Stimulated activated CD4-positive, alpha-beta T cell treated with anti-CD3 and anti-CD28 coated beads, Interleukin-4, amount 100 ng/mL, for 24 hours (primary cell): ENCODE results near the gene EFNB1.
A peak's percentile ranks its signal among the peaks of the same experiment; 100 is the strongest.

Source experiments
- DNase-seq: peaks from one replicate; pipeline ENCODE4 v3.0.0-alpha.2; 2020

EFNB1 gene

GRCh38 chrX:68827848-68828624 lies 785 bp upstream of the EFNB1 start:
- DNase-seq: peak; percentile 79

DNA sequence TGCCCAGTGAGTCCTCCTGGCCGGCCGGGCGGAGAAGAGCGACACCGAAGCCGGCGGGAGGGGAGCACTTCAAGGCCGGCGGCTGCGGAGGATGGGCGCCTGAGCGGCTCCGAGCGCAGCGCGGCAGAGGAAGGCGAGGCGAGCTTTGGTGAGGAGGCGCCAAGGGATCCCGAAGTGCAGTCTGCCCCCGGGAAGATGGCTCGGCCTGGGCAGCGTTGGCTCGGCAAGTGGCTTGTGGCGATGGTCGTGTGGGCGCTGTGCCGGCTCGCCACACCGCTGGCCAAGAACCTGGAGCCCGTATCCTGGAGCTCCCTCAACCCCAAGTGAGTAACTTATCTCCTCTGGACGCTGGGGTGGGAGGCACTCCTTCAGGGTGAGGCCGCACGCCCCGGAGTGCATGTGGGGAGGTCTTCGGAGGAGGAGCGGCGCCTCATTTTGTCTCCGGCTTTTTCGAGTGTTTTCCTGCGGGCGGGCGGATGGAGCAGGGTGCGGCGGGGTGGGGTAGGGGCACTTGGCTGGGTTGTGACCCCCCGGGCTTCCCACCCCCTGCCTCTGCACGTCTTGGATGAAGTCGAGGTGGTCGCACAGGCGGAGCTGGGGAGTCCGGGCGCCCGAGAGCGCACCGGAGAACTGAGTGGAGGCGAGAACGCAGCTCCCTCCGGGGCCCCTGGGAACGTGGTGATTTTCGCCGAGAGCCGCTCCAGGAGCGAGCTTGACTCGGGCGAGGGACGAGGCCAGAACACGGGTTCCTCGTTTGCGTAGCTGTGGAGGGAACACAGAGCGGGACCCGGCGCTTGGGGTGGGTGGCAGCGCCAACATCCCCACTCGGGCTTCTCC lies 979 bp downstream of the EFNB1 start:
- DNase-seq: peak; percentile 4

DNA sequence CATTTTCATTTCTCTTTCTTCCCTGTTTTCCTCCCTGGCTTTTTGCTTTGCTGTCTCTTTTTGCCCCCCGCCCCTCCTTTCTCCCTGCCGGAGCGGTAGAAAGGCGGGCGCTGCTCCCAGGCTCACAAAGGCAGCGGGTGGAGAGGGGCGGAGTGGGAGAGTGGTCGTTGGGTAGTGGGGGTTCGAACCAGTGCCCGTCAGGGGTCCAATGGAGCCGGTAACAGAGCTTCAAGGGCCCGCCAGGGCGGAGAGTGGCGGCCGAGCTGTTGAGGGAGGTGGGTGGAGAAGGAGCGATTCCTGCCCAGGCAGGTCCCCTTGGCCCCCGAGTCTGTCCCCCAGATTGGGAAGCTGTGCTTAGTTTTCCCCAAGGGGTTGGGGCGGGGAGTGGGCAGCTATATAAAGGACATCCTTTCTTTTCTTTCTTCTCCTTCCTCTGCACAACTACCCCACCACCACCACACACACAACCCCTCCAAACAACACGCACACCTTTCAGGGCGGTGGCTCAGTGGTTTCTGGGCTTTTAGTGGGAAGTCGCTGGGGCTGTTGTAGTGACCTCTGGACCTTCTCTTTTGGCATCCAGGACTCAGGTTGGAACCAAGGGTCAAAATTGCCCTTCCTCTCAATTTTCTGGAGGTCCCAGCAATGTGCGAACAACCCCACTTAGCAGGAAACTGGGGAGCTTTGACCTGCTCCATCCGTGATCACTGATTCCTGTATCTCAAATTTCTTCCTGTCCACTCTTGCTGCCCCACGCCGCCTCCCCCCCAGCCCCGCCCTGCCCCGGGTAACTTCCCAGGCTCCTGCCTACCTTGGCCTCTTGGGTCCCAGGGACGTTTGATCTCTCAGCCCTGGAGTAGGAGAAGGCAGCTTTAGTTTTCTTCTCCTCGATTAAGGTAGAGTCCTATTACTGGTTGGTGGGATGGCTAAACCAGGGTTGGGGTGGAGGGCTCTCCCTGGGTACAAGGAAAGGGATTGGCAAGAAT lies 1.9 kb downstream of the EFNB1 start:
- DNase-seq: no peak

- no peak for DNase-seq
Observed at GRCh38 chrX:68831405-68832100, 2.7 kb downstream of the EFNB1 start.

DNA sequence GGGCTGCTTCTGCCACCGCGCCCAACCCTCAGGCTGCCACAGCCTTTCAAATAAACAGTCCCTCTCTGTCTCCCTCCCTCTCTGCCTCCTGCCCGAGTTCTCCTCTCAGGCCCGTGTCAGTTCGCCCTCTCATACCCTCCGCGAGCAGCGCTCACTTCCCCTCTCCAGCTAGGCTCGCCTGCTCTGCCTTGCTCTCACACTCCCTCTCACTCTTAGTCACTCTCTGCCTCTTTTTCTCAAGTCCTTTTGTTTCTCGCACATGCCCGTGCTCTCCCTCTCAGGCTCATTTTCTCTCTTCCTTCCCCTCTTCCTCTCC lies 3.2 kb downstream of the EFNB1 start:
- peak; percentile 9 for DNase-seq

- no peak for DNase-seq
Observed at GRCh38 chrX:68832516-68833447, 4.0 kb downstream of the EFNB1 start.

DNA sequence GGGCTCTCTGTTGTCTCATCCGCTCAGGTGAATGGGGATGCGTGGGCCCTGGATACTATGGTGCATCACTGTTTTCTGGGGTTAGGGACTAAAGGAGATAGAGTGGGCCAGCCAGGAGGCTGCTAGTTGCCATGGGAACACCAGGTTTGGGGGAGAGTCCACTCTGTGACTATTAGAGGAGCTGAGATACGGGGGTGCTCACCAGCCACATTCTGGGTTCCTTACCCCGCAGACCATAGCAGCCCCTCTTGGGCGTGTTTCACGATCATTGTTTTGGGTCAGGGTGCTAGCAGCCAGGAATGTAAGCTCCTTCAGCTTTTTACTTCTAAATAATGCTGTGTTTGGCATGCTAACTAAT lies 4.6 kb downstream of the EFNB1 start:
- DNase-seq: no peak

- DNase-seq: no peak
Observed at GRCh38 chrX:68833855-68834331, 5.1 kb downstream of the EFNB1 start.

DNA sequence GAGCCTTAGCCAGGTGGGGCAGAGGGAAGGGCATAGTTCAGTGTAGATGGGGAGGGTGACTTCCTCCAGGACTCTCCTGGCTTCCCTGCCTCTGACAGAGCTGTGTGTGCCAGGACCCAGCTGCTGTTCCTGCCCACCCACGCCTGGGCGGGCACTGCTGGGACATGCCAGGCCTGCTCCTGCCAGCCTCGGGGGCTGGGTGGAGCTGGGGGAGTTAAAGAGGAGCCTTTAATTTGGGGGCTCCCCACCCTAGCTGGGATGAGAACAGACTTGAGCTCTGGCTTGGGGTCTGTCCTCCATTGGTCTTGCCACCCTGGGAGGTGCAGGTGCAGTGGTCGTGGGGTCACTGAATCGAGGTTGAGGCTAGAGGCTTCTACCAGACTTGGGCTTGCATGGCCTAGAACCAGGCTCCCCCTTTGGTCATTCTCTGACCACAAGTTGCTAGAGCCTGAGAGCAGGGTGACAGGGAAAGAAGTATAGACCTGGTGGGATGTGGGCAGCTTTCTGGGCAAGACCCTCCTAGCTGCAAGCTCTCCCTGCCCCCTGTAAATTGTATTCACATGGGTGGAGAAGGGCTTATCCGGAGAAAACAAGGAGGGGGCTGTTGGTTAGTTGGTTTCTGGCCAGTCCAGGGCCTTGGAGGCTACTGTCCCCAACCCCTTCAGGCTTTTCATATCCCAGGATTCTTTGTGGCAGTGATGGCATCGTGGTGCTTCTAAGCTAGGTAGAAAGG lies 5.7 kb downstream of the EFNB1 start:
- DNase-seq: no peak

DNA sequence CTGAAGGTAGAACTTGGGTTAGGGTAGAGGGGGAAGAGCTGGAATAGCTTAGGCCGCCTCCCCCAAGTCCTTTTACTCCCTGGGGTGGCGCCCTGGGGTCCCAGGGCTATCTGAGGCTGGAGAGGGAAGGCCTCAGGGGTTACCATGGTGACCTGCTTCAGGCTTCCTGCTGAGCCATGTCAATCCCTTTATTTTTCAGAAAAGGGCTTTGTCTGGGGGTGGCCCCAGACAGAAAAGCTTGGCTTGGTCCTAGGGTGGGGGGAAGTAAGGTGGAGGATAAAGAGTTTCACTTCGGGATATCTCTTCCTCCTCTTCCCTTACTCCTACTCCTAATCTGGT lies 6.3 kb downstream of the EFNB1 start:
- DNase-seq: no peak

DNA sequence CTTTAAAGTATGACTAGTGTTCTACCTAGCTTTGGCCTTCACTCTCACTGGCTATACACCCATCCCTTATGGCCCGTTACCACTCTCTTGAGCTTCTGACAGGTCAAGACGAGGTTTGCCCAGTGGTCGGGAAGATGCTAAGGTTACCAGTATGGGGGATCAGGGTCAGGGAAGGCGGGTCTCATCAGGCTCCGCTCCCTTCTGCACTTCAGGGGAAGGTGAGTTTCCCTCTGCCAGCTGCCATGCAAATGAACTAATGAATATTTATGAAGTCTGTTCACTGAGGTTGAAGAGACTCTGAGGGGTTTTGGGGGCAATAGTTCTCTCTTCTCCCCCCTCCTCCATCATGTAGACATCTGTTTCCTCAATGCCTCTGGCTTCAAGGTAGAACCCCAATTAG lies 6.6 kb downstream of the EFNB1 start:
- no peak for DNase-seq

DNA sequence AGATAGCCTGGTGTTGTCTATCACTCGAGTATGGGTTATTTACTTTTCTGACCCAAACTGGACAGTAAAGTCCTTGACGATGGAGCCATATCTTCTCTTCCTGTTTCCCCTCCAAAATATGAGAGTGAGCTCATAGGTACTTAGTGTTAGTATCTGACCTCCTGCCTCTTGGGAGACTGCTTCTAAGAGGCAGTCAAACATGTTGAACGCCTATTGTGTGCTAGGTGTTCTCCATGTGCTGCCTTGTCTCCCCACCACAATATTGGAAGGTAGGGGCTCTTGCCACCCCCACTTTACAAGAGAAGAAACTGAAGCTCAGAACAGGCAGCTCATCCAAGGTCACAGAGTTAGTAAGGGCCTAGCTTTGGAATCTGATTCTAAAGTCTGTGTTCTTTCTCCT lies 8.3 kb downstream of the EFNB1 start:
- DNase-seq: no peak

DNA sequence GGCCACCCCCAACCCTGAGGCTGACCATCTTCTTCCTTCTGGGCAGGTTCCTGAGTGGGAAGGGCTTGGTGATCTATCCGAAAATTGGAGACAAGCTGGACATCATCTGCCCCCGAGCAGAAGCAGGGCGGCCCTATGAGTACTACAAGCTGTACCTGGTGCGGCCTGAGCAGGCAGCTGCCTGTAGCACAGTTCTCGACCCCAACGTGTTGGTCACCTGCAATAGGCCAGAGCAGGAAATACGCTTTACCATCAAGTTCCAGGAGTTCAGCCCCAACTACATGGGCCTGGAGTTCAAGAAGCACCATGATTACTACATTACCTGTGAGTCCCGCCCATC lies 9.7 kb downstream of the EFNB1 start:
- no peak for DNase-seq

DNA sequence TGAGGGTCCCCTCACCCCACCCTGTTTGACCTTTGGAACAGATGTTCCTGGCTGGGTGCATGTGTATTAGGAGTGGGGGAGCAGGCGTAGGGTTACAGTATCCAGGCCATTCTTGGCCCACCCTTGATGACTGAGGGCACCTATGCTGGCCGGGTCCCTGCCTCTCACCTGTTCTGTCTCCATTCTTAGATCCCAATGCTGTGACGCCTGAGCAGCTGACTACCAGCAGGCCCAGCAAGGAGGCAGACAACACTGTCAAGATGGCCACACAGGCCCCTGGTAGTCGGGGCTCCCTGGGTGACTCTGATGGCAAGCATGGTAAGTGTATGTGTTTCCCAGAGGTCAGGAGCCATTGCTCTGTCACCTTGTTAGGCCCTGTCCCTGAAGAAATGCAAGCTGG lies 10.9 kb downstream of the EFNB1 start:
- DNase-seq: no peak

GRCh38 chrX:68840256-68840655 lies 11.4 kb downstream of the EFNB1 start:
- no peak for DNase-seq

DNA sequence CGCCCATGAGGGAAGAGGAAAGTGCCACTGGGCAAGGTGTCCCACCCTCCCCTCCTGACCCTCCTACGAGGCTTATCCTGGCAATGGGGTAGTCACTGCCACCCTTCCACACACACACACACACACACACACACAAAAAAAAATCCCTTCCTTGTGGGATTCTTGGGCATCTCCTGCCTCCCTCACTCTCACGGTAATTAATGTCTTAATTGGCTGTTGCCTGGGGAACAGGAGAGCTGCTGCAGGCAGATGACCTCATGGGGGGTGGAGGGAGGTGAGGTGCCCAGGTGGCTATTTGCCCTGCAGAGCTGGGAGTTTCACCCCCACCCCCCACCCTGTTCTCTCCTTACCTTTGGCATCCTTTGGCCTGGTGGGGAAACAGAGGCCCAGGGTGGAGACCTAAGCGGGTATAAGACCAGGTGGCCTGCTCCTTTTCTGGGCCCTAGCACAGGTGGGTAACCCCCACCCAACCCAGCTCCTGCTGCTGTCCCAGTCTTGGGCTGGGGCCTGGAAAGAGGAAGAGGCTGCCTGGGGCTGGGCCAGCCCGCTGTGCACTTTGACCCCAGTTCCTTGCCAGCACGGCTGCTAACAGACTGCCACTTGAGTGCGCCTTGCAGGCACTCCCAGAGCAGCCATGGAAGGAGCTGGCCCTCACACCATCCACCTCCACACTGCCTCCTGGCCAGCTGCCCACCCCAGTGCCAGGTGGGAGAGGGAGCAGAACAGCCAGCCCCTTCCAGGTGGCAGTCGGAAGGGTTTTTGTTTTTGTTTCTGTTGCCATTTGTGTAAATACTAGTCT lies 12.6 kb downstream of the EFNB1 start:
- DNase-seq: no peak

DNA sequence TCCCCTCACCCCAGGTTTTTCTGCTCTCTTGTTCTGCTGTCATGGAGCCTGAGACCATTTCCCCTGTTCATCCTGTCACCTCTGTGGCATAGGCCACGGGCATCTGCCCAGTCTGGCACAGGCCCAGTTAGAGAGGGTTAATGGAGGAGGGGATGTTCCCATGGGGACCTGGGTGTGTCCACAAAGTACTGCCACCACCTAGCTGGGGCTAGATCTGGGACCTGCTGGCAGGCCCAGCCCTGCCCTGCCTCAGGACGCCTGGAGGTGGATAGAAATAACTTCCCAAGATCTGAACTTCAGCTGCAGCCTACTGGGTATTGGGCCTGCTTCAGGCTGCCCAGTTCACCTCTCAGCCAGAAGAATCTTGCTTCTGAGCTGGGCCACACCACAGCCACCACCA lies 13.5 kb downstream of the EFNB1 start:
- no peak for DNase-seq

DNA sequence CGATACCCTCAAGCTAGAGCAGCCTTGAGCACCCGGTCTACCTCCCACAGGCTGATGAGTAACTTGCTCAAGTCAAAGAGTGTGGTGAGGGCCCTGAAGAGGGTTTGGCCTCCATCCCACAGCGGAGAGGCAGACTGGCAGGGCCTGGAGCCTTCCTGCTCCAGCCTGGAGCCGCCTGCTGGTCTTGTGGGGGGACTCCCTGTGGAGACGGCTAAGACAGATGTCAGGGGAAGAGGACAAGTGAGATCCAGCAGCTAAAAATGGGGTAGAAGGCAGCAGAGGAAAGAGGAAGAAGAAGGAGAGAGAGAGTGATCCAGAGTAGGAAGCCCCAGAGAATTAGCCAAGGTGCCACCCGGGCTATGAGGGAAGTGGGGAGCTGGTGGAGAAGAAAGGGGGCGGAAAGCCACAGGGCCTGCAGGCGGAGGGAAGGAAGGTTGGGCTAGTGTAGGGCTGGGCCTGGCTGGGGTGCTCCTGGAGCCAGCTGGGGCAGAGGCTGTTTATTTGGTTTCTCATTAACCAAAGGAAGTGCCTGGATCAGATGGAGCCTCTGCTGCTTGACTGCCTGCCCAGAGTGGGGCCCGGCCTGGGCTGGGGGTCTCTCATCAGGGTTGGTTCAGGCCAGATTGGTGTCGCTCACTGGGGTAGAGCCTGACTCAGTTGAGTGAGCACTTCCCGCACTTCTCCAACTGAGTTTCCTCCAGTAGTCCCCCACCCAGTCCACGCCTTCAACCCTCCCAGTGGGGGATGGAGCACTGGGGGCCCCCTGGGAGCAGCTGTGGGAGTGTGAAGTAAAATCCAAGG lies 14.2 kb downstream of the EFNB1 start:
- DNase-seq: no peak

DNA sequence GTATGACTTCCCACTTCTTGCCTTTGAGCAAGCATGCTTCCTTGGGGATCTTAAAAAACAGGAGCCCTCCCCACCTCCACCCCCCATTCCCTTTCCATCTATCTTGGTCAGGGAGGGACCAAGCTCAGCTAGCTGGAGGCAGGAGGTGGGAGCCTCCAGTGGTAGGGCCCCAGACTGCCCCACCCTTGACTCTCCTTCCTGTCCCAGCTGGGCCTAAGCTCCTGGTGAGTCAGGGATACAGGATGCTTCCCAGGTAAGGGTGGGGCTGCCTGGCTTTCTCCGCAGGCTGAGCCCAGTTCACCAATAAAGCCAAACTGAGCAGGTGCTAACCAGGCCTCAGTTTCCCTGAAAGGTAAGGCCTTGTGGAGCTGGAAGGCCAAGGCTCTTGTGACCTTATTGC lies 15.2 kb downstream of the EFNB1 start:
- no peak for DNase-seq
